ENCODE data around the gene SYTL3.
"Not testable (repeated sequence)": the region's sequence is repeated elsewhere in the genome, so short reads cannot be mapped to it uniquely, and the experiment has no call there.

SYTL3 gene

GRCh38 chr6:158663625-158664165 lies 13.8 kb downstream of the SYTL3 start:
- no peak for DNase-seq

- DNase-seq: no peak
These were observed 15.5 kb downstream of the SYTL3 start for GRCh38 chr6:158665332-158665731.

GRCh38 chr6:158666628-158667359 lies 16.9 kb downstream of the SYTL3 start:
- no peak for DNase-seq

GRCh38 chr6:158667360-158667981 lies 17.6 kb downstream of the SYTL3 start:
- DNase-seq: no peak

- no peak for DNase-seq
These were observed 18.9 kb downstream of the SYTL3 start for GRCh38 chr6:158668707-158669103.

GRCh38 chr6:158669145-158670035 lies 19.5 kb downstream of the SYTL3 start:
- no peak for DNase-seq

GRCh38 chr6:158672119-158672518 lies 22.3 kb downstream of the SYTL3 start:
- not testable (repeated sequence) for DNase-seq

GRCh38 chr6:158672726-158673125 lies 22.9 kb downstream of the SYTL3 start:
- no peak for DNase-seq

GRCh38 chr6:158674342-158675131 lies 24.7 kb downstream of the SYTL3 start:
- DNase-seq: no peak

- DNase-seq: not testable (repeated sequence)
These were observed 27.2 kb downstream of the SYTL3 start for GRCh38 chr6:158677094-158677493.

- DNase-seq: no peak
These were observed 28.2 kb downstream of the SYTL3 start for GRCh38 chr6:158677906-158678578.

GRCh38 chr6:158680015-158680414 lies 30.2 kb downstream of the SYTL3 start:
- no peak for DNase-seq

GRCh38 chr6:158680481-158680880 lies 30.6 kb downstream of the SYTL3 start:
- DNase-seq: no peak

- no peak for DNase-seq
These were observed 34.5 kb downstream of the SYTL3 start for GRCh38 chr6:158684311-158684710.

- DNase-seq: no peak
These were observed 35.0 kb downstream of the SYTL3 start for GRCh38 chr6:158684745-158685324.

- DNase-seq: no peak
These were observed 36.5 kb downstream of the SYTL3 start for GRCh38 chr6:158686311-158686710.

GRCh38 chr6:158686791-158687381 lies 37.0 kb downstream of the SYTL3 start:
- DNase-seq: no peak

- no peak for DNase-seq
These were observed 37.7 kb downstream of the SYTL3 start for GRCh38 chr6:158687506-158687905.

GRCh38 chr6:158688860-158689259 lies 39.0 kb downstream of the SYTL3 start:
- DNase-seq: no peak

GRCh38 chr6:158694913-158695312 lies 45.1 kb downstream of the SYTL3 start:
- no peak for DNase-seq

- no peak for DNase-seq
These were observed 48.0 kb downstream of the SYTL3 start for GRCh38 chr6:158697811-158698210.

Measured in stimulated activated CD4-positive, alpha-beta T cell treated with anti-CD3 and anti-CD28 coated beads, Interleukin-15, amount 100 ng/mL, for 24 hours (primary cell).